Measurements from ENCODE around the gene TDRD5. TPM values are rescaled to one million over a fixed set of nuclear protein-coding genes. Genes with fewer than 3 reads are reported as not detected.
A peak's percentile ranks its signal among the peaks of the same experiment; 100 is the strongest.

The TDRD5 gene
- total RNA-seq, 1 donor from 2014 or later: not detected

DNA sequence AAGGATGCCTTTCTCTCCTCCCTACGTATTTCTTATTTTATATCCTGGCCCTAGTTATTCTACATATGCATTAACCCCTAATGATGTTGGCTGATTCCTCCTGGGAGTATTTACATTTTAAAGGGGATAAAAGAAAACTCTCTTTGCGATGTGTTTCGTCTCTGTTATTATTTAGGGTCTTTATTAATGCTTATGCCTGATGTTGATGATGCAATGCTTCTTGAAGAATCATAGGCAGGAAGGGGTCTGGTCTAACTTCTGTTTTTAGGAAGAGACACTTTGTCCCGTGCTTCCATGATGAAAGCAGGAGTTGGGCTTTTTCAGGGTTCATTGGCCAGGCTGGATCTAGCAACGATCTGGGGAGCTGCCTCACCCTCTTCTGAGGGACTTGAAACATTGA lies 15.1 kb upstream of the TDRD5 start:
- H3K27me3 Mint-ChIP-seq (ENCODE audit: unreplicated experiment): peaks cover 50% of the 10 kb centered on the region
- TF ChIP-seq, protein P1, sequence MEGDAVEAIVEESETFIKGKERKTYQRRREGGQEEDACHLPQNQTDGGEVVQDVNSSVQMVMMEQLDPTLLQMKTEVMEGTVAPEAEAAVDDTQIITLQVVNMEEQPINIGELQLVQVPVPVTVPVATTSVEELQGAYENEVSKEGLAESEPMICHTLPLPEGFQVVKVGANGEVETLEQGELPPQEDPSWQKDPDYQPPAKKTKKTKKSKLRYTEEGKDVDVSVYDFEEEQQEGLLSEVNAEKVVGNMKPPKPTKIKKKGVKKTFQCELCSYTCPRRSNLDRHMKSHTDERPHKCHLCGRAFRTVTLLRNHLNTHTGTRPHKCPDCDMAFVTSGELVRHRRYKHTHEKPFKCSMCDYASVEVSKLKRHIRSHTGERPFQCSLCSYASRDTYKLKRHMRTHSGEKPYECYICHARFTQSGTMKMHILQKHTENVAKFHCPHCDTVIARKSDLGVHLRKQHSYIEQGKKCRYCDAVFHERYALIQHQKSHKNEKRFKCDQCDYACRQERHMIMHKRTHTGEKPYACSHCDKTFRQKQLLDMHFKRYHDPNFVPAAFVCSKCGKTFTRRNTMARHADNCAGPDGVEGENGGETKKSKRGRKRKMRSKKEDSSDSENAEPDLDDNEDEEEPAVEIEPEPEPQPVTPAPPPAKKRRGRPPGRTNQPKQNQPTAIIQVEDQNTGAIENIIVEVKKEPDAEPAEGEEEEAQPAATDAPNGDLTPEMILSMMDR (IDR thresholded peaks at IDR 0.05): no peak
- no peak for DNase-seq (ENCODE audit: extremely low spot score, unreplicated experiment)
- no peaks in the 10 kb centered on the region for H3K9me3 Mint-ChIP-seq (ENCODE audit: unreplicated experiment)
- H3K4me3 Mint-ChIP-seq (ENCODE audit: unreplicated experiment): no peak overlapping the region
- H3K4me1 Mint-ChIP-seq (ENCODE audit: unreplicated experiment): no peaks in the 10 kb centered on the region
- H3K36me3 Mint-ChIP-seq (ENCODE audit: unreplicated experiment): no peaks in the 10 kb centered on the region
- no peak overlapping the region for H3K27ac Mint-ChIP-seq (ENCODE audit: unreplicated experiment)

DNA sequence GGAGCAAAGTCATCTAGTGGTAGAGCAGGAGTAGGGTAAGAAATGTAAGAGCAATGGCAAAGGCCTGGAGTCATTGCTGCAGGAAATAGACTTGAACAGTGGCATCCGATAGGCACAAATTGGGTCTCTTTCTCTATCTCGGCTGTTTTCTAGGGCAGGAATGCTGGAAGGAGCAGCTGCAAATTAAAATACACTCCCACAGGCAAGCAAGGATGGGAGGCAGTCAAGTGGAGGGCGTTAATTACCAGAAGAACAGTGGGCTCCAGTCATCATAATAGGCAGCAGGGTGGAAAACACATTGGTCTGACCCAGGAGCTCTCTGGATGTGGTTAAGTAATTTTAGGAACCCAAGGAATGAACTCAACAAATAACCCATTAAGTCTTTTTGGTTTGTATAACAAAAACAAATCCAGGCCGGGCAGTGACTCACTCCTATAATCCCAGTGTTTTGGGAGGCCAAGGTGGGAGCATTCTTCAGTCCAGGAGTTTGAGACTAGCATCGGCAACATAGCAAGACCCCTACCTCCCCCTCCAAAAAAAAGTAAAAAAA lies 7.8 kb upstream of the TDRD5 start:
- peaks cover 23% of the 10 kb centered on the region for H3K27me3 Mint-ChIP-seq (ENCODE audit: unreplicated experiment)
- no peak overlapping the region for H3K27ac Mint-ChIP-seq (ENCODE audit: unreplicated experiment)
- no peaks in the 10 kb centered on the region for H3K9me3 Mint-ChIP-seq (ENCODE audit: unreplicated experiment)
- no peaks in the 10 kb centered on the region for H3K36me3 Mint-ChIP-seq (ENCODE audit: unreplicated experiment)
- H3K4me3 Mint-ChIP-seq (ENCODE audit: unreplicated experiment): no peak overlapping the region
- TF ChIP-seq, protein P1 (IDR thresholded peaks at IDR 0.05): no peak
- DNase-seq (ENCODE audit: extremely low spot score, unreplicated experiment): no peak
- peaks cover 5% of the 10 kb centered on the region for H3K4me1 Mint-ChIP-seq (ENCODE audit: unreplicated experiment)

DNA sequence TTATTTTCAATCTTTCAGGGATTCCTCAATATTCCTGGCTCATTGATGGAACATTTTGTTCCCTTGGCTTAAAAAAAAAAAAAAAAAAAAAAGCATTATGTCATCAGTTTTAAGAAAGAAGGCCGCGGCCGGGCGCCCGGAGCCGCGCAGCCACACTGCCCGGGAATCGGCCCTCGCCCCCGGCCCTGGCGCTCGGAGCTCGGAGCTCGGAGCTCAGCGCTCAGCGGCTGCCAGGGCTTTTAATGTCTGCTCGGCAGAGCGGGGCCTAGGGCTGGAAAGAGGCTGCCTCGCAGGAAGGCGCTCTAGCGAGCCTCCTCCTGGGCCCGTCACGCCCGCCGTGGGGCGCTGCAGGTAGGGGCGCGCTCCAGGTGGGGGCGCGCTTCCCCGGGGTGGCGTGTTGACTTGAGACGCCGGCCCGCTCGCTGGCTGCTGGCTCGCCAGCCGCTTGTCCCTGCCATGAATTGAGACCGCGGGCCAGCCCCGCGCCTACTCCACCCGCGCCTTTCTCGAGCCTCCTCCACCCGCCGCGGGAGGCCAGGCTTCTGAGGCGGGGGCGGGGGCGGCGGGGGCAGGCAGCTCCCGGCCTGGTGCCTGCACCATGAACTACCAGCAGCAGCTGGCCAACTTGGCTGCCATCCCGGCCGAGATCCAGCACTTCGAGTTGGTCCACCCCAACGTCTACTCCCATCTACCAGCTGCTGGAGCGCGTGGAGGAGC lies 5.4 kb upstream of the TDRD5 start:
- TF ChIP-seq, protein P1 (IDR thresholded peaks at IDR 0.05): peak; percentile 54
- Mint-ChIP-seq H3K9me3 (ENCODE audit: unreplicated experiment) (no peaks in the 10 kb centered on the region), H3K36me3 (ENCODE audit: unreplicated experiment) (no peaks in the 10 kb centered on the region), H3K27me3 (ENCODE audit: unreplicated experiment) (peaks cover 21% of the 10 kb centered on the region), H3K4me1 (ENCODE audit: unreplicated experiment) (peaks cover 5% of the 10 kb centered on the region), H3K27ac (ENCODE audit: unreplicated experiment) (no peak overlapping the region), H3K4me3 (ENCODE audit: unreplicated experiment) (peak overlapping the region; percentile 59)
- no peak for DNase-seq (ENCODE audit: extremely low spot score, unreplicated experiment)

DNA sequence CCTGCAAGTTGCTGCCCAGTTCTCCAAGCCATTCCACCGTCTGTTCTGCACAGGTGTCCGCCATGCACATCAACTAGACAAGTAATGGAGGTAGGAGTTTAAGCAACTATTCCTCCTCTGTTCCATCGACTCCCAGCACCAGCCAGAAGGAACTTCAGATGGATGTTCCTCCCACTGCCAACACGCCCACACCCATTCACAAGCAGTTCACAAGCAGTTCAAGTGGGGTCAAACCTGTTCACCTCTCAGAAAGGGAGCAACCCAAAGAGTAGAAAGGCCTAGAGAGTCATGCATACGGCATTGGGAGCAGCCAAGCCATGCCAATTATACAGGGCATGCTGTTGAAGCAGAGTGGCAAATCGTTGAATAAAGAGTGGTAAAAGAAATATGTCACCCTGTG lies 4.3 kb upstream of the TDRD5 start:
- Mint-ChIP-seq H3K4me1 (ENCODE audit: unreplicated experiment) (peaks cover 5% of the 10 kb centered on the region), H3K36me3 (ENCODE audit: unreplicated experiment) (no peaks in the 10 kb centered on the region), H3K4me3 (ENCODE audit: unreplicated experiment) (no peak overlapping the region), H3K27me3 (ENCODE audit: unreplicated experiment) (peaks cover 21% of the 10 kb centered on the region), H3K27ac (ENCODE audit: unreplicated experiment) (no peak overlapping the region), H3K9me3 (ENCODE audit: unreplicated experiment) (no peaks in the 10 kb centered on the region)
- TF ChIP-seq, protein P1 (IDR thresholded peaks at IDR 0.05): no peak
- no peak for DNase-seq (ENCODE audit: extremely low spot score, unreplicated experiment)

DNA sequence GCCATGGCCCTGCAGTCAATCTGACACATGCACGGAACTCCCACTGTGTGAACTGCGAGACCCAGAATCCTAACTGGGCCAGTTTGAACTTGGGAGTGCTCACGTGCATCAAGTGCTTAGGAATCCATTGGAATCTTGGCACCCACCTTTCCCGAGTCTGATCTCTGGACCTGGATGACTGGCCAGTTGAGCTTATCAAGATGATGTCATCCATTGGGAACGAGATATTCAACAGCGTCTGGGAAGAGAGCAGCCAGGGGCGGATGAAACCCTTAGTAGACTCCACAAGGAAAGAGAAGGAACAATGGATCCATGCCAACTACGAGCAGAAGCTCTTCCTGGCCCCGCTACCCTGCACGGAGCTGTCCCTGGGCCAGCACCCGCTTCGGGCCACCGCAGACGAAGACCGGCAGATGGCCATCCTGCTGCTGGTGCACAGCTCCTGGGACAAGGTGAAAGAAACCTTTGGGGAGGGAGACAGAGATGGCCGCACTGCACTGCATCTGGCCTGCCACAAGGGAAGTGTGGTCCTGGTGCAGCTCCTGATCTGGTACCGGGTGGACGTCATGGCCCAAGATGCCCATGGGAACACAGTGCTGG lies 3.1 kb upstream of the TDRD5 start:
- no peak overlapping the region for H3K4me3 Mint-ChIP-seq (ENCODE audit: unreplicated experiment)
- no peak for DNase-seq (ENCODE audit: extremely low spot score, unreplicated experiment)
- H3K27ac Mint-ChIP-seq (ENCODE audit: unreplicated experiment): no peak overlapping the region
- peaks cover 5% of the 10 kb centered on the region for H3K4me1 Mint-ChIP-seq (ENCODE audit: unreplicated experiment)
- no peaks in the 10 kb centered on the region for H3K36me3 Mint-ChIP-seq (ENCODE audit: unreplicated experiment)
- no peaks in the 10 kb centered on the region for H3K9me3 Mint-ChIP-seq (ENCODE audit: unreplicated experiment)
- peaks cover 14% of the 10 kb centered on the region for H3K27me3 Mint-ChIP-seq (ENCODE audit: unreplicated experiment)
- TF ChIP-seq, protein P1 (IDR thresholded peaks at IDR 0.05): no peak
